ENCODE results near the gene ADGRD1. TPM values are rescaled to one million over a fixed set of nuclear protein-coding genes. Genes with fewer than 3 reads are reported as not detected.

The ADGRD1 gene
- total and polyA plus RNA-seq, 2 of the 8 experiments (the other 6 are each of a cell fraction or from before 2014, with no cell fraction given), result 0.36 to 0.48 TPM

DNA sequence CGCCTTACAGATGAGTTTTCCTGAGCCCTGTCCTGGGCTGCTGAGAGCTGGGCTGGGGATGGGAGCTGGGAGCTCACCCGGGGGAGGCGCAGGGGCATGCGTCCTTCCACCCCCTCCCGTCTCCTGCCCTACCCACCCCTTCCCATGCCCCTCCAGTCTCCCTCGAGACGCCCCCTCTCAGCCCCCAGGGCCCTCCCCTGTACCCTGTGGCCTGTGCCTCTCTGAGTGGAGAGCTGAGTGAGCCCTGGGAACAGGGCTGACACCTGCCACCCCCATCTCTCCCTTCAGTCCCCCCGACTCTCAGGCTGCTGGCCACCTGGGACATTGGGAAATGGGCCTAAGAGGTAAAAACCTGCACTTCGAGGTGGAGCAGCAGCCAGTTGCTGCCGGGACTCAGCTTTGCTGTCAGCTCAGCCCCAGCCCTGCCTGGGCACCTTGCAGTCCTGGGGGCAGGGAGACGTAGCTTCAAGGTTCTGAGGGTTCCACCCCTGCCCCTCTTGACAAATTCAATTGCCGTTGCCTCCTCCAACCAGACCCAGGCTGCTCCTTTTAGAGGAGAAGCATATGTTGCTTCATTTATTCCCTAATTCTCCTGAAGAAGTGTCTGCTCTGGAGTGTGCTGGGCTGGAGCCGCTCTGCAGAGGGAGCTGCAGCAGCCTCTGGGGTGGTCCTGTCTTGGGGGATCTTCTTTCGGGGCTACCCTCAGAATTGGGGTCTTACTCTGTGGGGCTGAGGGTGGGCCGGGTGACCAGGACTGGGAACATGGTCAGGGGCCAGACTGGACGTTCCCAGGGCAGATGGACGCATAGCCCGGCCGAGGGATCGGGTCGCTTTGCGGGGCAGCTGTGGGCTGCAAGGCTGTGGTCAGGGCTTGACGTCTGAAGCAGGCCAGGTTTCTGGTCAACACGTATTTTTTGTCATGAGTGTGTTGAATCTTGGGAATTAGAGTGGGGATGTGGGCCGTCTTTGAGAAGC lies 141.4 kb downstream of the ADGRD1 start:
- TF ChIP-seq POLR2A (IDR thresholded peaks at IDR 0.05; ENCODE audit: control extremely low read depth in 1 of 2, low read depth in 2 of 2, low read length in 2 of 2) (no peak), TBP (IDR thresholded peaks at IDR 0.05; ENCODE audit: low read depth, low read length) (no peak), EP300 (IDR thresholded peaks at IDR 0.05; ENCODE audit: borderline replicate concordance in 1 of 2, low read depth in 2 of 2, low read length in 2 of 2) (no peak), EGR1 (IDR thresholded peaks at IDR 0.05; ENCODE audit: borderline replicate concordance, low read depth, low read length) (no peak), GTF2F1 (IDR thresholded peaks at IDR 0.05; ENCODE audit: borderline replicate concordance, low read depth, low read length) (no peak)
- TF ChIP-seq, protein P1, sequence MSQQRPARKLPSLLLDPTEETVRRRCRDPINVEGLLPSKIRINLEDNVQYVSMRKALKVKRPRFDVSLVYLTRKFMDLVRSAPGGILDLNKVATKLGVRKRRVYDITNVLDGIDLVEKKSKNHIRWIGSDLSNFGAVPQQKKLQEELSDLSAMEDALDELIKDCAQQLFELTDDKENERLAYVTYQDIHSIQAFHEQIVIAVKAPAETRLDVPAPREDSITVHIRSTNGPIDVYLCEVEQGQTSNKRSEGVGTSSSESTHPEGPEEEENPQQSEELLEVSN (IDR thresholded peaks at IDR 0.05), result no peak
- Histone ChIP-seq H3K79me1 (ENCODE audit: low read depth, low read length) (no peaks in the 10 kb centered on the region), H3K27ac (ENCODE audit: low read depth, low read length) (no peak overlapping the region), H3K4me3 (ENCODE audit: extremely low read depth in 1 of 4, insufficient read depth in 2 of 4, low read depth in 3 of 4, low read length in 4 of 4) (no peak overlapping the region), H3K23me2 (ENCODE audit: low read depth, low read length) (peaks cover 4% of the 10 kb centered on the region), H3K79me2 (ENCODE audit: control insufficient read depth in 1 of 2, insufficient read depth in 2 of 2, low read length in 2 of 2) (no peaks in the 10 kb centered on the region), H4K5ac (ENCODE audit: insufficient read length, low read depth, low read length) (no peak overlapping the region), H2AFZ (ENCODE audit: low read length) (no peak overlapping the region), H3K27me3 (replicated peaks in 1 of 4; ENCODE audit: control insufficient read depth in 3 of 4, extremely low read depth in 1 of 4, insufficient read depth in 3 of 4, low read length in 3 of 4) (no peaks in the 10 kb centered on the region; a peak in 1 of 7 replicates), H3K9ac (replicated peaks in 1 of 4; ENCODE audit: extremely low read depth in 1 of 4, low read depth in 3 of 4, low read length in 3 of 4) (no peak overlapping the region), H2BK15ac (ENCODE audit: low read length) (no peak overlapping the region), H2BK120ac (replicated peaks; ENCODE audit: low read depth, low read length) (no peak overlapping the region), H4K20me1 (replicated peaks in 1 of 2; ENCODE audit: control insufficient read depth in 1 of 2, insufficient read depth in 2 of 2, low read length in 2 of 2) (no peaks in the 10 kb centered on the region), H3K14ac (ENCODE audit: insufficient read length) (no peak overlapping the region), H3K56ac (replicated peaks; ENCODE audit: insufficient read length, low read depth, low read length) (no peak overlapping the region), H3K9me3 (ENCODE audit: insufficient read depth in 2 of 2, low read depth in 1 of 2, low read length in 1 of 2) (no peaks in the 10 kb centered on the region), H3K4ac (replicated peaks; ENCODE audit: insufficient read length, low read depth, low read length) (no peak overlapping the region), H2AK5ac (ENCODE audit: low read depth, low read length) (no peak overlapping the region), H4K91ac (replicated peaks; ENCODE audit: insufficient read length, low read length) (no peak overlapping the region), H3K36me3 (ENCODE audit: control insufficient read depth in 2 of 4, insufficient read depth in 4 of 4, low read length in 3 of 4) (no peaks in the 10 kb centered on the region), H3K18ac (ENCODE audit: extremely low read depth, low read length) (no peak overlapping the region), H3K23ac (ENCODE audit: insufficient read length) (no peak overlapping the region), H3K4me1 (replicated peaks in 1 of 4; ENCODE audit: control insufficient read depth in 3 of 4, insufficient read depth in 4 of 4, low read length in 3 of 4) (no peaks in the 10 kb centered on the region), H2BK12ac (ENCODE audit: low read depth, low read length) (no peak overlapping the region), H3K4me2 (ENCODE audit: insufficient read depth in 1 of 2, low read depth in 2 of 2, low read length in 2 of 2) (no peak overlapping the region), H2BK20ac (ENCODE audit: low read length) (no peak overlapping the region), H2BK5ac (ENCODE audit: low read depth, low read length) (no peak overlapping the region), H4K8ac (ENCODE audit: extremely low read depth, insufficient read depth, low read length) (no peak overlapping the region; the same call in none of the 2 replicates)
- ChIA-PET CTCF (ENCODE audit: partially characterized antibody) (interaction anchor here (1.2 to 1.9 kb wide), 3 partner anchors 9 to 332 kb away, joined by 3 to 21 read pairs (median 3); no protein-coding TSS in a partner anchor), POLR2A (ENCODE audit: partially characterized antibody) (no interaction called here)
- DNase-seq (ENCODE audit: low read depth in 1 of 2, low spot score in 2 of 2), result no peak
- WGBS, 2 experiments (ENCODE audit: extremely low coverage in 1 of 2, insufficient coverage in 1 of 2, insufficient read length in 1 of 2, insufficient replicate concordance in 2 of 2, low coverage in 1 of 2, low lambda C conversion rate in 2 of 2, missing lambda C conversion rate in 1 of 2), result 81% methylated on average over 11 of the region's 25 CpGs; no CpG with 5 or more reads in 1 of the 2 experiments
- FAIRE-seq, result no peak

Measured in H1 (cell line).